Bronchial epithelial cell (primary cell): ENCODE measurements around the gene SCAP. TPM values are rescaled to one million over a fixed set of nuclear protein-coding genes. Genes with fewer than 3 reads are reported as not detected.

Experiments used
- DNase-seq: peaks from one replicate; pipeline ENCODE4 v3.0.0-alpha.2; 2010; ENCODE audit warnings: low read depth
- FAIRE-seq: peaks from 2 replicates; lab custom pipeline; 2011; peaks lifted over from hg19 to GRCh38; lab: Jason Lieb, UNC
- H3K27me3 ChIP-seq: 2 replicates; pipeline ENCODE4 v1.5.1; 2011; ENCODE audit warnings: low read length; ENCODE audit not compliant: control insufficient read depth, insufficient read depth
- H3K36me3 ChIP-seq: 2 replicates; pipeline ENCODE4 v1.5.1; 2011; ENCODE audit warnings: low read length; ENCODE audit not compliant: control insufficient read depth, insufficient read depth
- H3K4me3 ChIP-seq: 2 replicates; pipeline ENCODE4 v1.5.1; 2011; ENCODE audit warnings: mild to moderate bottlenecking, low read depth, low read length, control low read depth
- CTCF ChIP-seq: IDR thresholded peaks from 2 replicates; pipeline ENCODE4 v1.5.1; 2011; ENCODE audit warnings: mild to moderate bottlenecking, moderate library complexity, low read length, control low read depth, inconsistent platforms; ENCODE audit not compliant: insufficient read depth, severe bottlenecking
- total RNA-seq: library from RNA; depleted of rRNA; stranded (reverse); fragments of >200 nt; gene quantifications from 2 replicates; pipeline ENCODE4 v1.2.1, GENCODE V29; 2014

The SCAP gene
- total RNA-seq, 1 donor from 2014 or later = 55.0 TPM

- Histone ChIP-seq H3K27me3 (no peaks in the 10 kb centered on the region), H3K4me3 (no peak overlapping the region), H3K36me3 (peaks cover 19% of the 10 kb centered on the region)
- no peak for FAIRE-seq
- no peak for DNase-seq
- no peak for TF ChIP-seq CTCF
These were observed 40.9 kb downstream of the SCAP start for GRCh38 chr3:47434849-47435248.

- no peak for DNase-seq
- Histone ChIP-seq H3K36me3 (peaks cover 11% of the 10 kb centered on the region), H3K27me3 (no peaks in the 10 kb centered on the region), H3K4me3 (no peak overlapping the region)
- no peak for FAIRE-seq
- TF ChIP-seq CTCF = no peak
These were observed 41.9 kb downstream of the SCAP start for GRCh38 chr3:47433796-47434195.

- peak; percentile 52 for FAIRE-seq
- no peaks in the 10 kb centered on the region for H3K27me3 ChIP-seq
- H3K36me3 ChIP-seq = peaks cover 15% of the 10 kb centered on the region
These were observed 43.1 kb downstream of the SCAP start for GRCh38 chr3:47432673-47433072.

GRCh38 chr3:47431225-47431624, 44.5 kb downstream of the SCAP start:
- no peak for DNase-seq
- TF ChIP-seq CTCF = no peak
- no peaks in the 10 kb centered on the region for H3K27me3 ChIP-seq
- peaks cover 21% of the 10 kb centered on the region for H3K36me3 ChIP-seq
- H3K4me3 ChIP-seq = no peak overlapping the region
- FAIRE-seq = no peak

More at GRCh38 chr3:47432673-47433072, 43.1 kb downstream of the SCAP start:
- TF ChIP-seq CTCF = no peak
- no peak overlapping the region for H3K4me3 ChIP-seq
- no peak for DNase-seq

- DNase-seq (no peak), FAIRE-seq (peak; percentile 7)
- no peak for TF ChIP-seq CTCF
- H3K36me3 ChIP-seq = peaks cover 24% of the 10 kb centered on the region
- no peak overlapping the region for H3K4me3 ChIP-seq
- no peaks in the 10 kb centered on the region for H3K27me3 ChIP-seq
These were observed 45.1 kb downstream of the SCAP start for GRCh38 chr3:47430606-47431005.
